A673 (cell line): ENCODE data around the gene TIGD7.

Source experiments
- CTCF ChIP-seq: fragments of 300-800, 200-600 bp; sonication (generic); conservative IDR thresholded peaks from 2 replicates; pipeline ENCODE4 v1.5.1; 2017; ENCODE audit warnings: low read depth, mild to moderate bottlenecking, antibody characterized with exemption, low read length, moderate library complexity, mixed read lengths
- EZH2 ChIP-seq: fragments of 200-600 bp; sonication (generic); IDR thresholded peaks from 2 replicates; pipeline ENCODE4 v1.6.1; 2017; ENCODE audit warnings: borderline replicate concordance, low read depth, mild to moderate bottlenecking, mixed read lengths, antibody characterized with exemption, low read length; ENCODE audit not compliant: poor library complexity, severe bottlenecking

- TF ChIP-seq CTCF, result no peak
- TF ChIP-seq EZH2, result no peak
Measured at GRCh38 chr16:3249020-3249419, 56.2 kb downstream of the TIGD7 start.
